Brain (organoid and tissue), 1 donor: ENCODE results near the gene PPFIBP2. TPM values are rescaled to one million over a fixed set of nuclear protein-coding genes. Genes with fewer than 3 reads are reported as not detected.

Source experiments
- polyA plus RNA-seq: library from polyadenylated mRNA; stranded (reverse); fragments of 350-450 nt; fragmentation: Illumina TruSeq; extraction: RNeasy Lipid Tissue Mini Kit (QIAGEN cat#74804); gene quantifications from one replicate; pipeline ENCODE4 v1.2.3, GENCODE V29; 2015; ENCODE audit warnings: low read depth, low replicate concordance; ENCODE audit not compliant: insufficient read depth

The PPFIBP2 gene
- polyA plus RNA-seq, 1 donor from 2014 or later, result 13.1 TPM

Other genes starting within 250 kb of the PPFIBP2 start
- gene OLFML1, start 28.5 kb upstream of the PPFIBP2 start, polyA plus RNA-seq, result 2.3 TPM
- 18.2 TPM for gene CYB5R2, start 159.5 kb downstream of the PPFIBP2 start, polyA plus RNA-seq
- gene OVCH2, start 192.5 kb downstream of the PPFIBP2 start, polyA plus RNA-seq, result not detected